ENCODE results near the gene FARS2.

FARS2 gene

DNA sequence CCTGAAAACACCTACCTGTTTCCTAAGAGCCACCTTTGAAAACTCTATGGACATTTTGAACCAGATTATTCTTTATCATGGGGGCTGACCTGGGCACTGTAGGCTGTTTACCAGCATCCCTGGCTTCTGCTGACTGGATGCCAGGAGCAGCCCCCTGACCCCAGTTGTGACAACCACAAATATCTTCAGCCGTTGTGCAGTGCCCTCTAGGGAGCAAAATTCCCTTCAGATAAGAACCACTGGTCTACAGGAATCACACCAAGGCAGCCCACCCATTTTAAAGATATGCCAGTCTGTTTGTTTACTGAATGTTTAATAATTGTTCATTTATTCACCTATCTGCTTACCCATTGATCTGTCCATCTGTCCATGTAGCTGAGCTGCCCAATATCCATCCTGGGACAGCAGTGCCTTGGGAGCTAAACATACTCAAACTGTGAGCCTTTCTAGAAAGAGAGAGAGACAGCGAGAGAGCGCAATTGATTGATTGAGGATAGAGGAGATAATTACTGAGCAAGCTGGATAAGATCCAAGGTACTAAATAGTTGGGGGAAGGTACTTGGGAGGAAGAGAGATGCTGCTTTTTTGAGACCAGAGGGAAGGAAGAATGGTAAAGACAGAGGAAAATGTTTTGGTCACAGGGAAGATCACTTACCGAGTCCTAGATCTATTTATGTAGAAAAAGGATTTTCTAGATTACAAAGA, 468.7 kb downstream of the FARS2 start:
- Histone ChIP-seq H3K36me3 (ENCODE audit: control insufficient read depth, insufficient read depth, low read length) (no peaks in the 10 kb centered on the region), H3K79me2 (ENCODE audit: control insufficient read depth, insufficient read depth, low read length) (no peaks in the 10 kb centered on the region), H4K5ac (ENCODE audit: low read length) (no peak overlapping the region), H3K27me3 (ENCODE audit: insufficient read depth, low read length, poor library complexity) (no peaks in the 10 kb centered on the region), H4K8ac (ENCODE audit: low read depth, low read length) (no peak overlapping the region), H3K4me2 (ENCODE audit: low read length) (no peak overlapping the region), H3K4ac (ENCODE audit: low read depth, low read length) (no peak overlapping the region), H3K79me1 (ENCODE audit: low read length) (no peaks in the 10 kb centered on the region), H3K9ac (ENCODE audit: low read length) (no peak overlapping the region), H3K23ac (ENCODE audit: low read length) (no peak overlapping the region), H3K4me1 (ENCODE audit: control insufficient read depth, low read depth, low read length) (no peaks in the 10 kb centered on the region), H2BK120ac (ENCODE audit: low read depth, low read length) (no peak overlapping the region), H3K4me3 (ENCODE audit: low read length) (no peak overlapping the region), H3K56ac (ENCODE audit: low read length) (no peak overlapping the region), H3K27ac (ENCODE audit: low read depth, low read length) (no peak overlapping the region), H2AK5ac (ENCODE audit: low read length) (no peak overlapping the region), H2BK15ac (replicated peaks; ENCODE audit: low read depth) (no peak overlapping the region), H2BK5ac (ENCODE audit: low read length) (no peak overlapping the region), H3K18ac (ENCODE audit: low read length) (no peak overlapping the region)
- no CpG with 5 or more reads among the region's 4 CpGs for WGBS (ENCODE audit: extremely low coverage, insufficient coverage, low lambda C conversion rate)
- DNase-seq = no peak

DNA sequence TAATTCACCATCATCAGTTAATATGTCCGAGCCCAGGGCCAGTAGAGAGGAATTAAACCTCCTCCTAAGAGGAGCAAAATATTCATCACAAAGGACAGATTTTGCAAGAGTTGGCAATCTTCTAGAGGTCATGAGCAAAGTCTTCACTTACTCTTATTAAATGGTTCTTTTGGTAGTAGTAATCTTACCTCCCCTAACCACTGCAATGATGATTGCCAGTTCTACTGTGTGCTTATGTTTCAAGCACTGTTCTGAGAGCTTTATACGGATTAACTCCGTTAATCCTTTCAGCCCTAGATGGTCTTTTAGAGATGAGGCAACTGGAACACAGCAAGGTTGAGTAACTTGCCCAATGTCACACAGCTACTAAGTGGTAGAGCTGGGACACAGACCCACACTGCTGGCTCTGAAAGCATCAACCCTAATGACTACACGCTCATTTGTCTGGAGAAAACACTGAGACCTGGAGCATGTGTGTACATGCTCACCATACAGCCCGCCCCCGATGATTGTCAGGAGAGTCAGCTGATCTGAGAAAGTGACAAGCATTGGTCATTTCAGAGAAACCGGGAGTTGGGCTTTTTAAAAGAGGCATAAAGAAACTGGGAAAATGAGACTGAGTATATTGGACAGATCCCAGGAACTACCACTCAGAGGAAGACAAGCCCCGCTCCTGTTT, 469.4 kb downstream of the FARS2 start:
- H3K27ac ChIP-seq (ENCODE audit: low read depth, low read length) = no peak overlapping the region
- no peak overlapping the region for H3K4me2 ChIP-seq (ENCODE audit: low read length)
- no peak overlapping the region for H2BK5ac ChIP-seq (ENCODE audit: low read length)
- H3K36me3 ChIP-seq (ENCODE audit: control insufficient read depth, insufficient read depth, low read length) = no peaks in the 10 kb centered on the region
- H3K4ac ChIP-seq (ENCODE audit: low read depth, low read length) = no peak overlapping the region
- no peak overlapping the region for H4K8ac ChIP-seq (ENCODE audit: low read depth, low read length)
- no peaks in the 10 kb centered on the region for H3K27me3 ChIP-seq (ENCODE audit: insufficient read depth, low read length, poor library complexity)
- DNase-seq = no peak
- H3K79me2 ChIP-seq (ENCODE audit: control insufficient read depth, insufficient read depth, low read length) = no peaks in the 10 kb centered on the region
- H2BK120ac ChIP-seq (ENCODE audit: low read depth, low read length) = no peak overlapping the region
- WGBS (ENCODE audit: extremely low coverage, insufficient coverage, low lambda C conversion rate) = no CpG with 5 or more reads among the region's 8 CpGs
- H3K18ac ChIP-seq (ENCODE audit: low read length) = no peak overlapping the region
- H3K4me3 ChIP-seq (ENCODE audit: low read length) = no peak overlapping the region
- H3K9ac ChIP-seq (ENCODE audit: low read length) = no peak overlapping the region
- H3K23ac ChIP-seq (ENCODE audit: low read length) = no peak overlapping the region
- no peak overlapping the region for H2AK5ac ChIP-seq (ENCODE audit: low read length)
- no peak overlapping the region for H3K56ac ChIP-seq (ENCODE audit: low read length)
- H4K5ac ChIP-seq (ENCODE audit: low read length) = no peak overlapping the region
- H3K4me1 ChIP-seq (ENCODE audit: control insufficient read depth, low read depth, low read length) = no peaks in the 10 kb centered on the region
- H3K79me1 ChIP-seq (ENCODE audit: low read length) = no peaks in the 10 kb centered on the region
- H2BK15ac ChIP-seq (replicated peaks; ENCODE audit: low read depth) = no peak overlapping the region

DNA sequence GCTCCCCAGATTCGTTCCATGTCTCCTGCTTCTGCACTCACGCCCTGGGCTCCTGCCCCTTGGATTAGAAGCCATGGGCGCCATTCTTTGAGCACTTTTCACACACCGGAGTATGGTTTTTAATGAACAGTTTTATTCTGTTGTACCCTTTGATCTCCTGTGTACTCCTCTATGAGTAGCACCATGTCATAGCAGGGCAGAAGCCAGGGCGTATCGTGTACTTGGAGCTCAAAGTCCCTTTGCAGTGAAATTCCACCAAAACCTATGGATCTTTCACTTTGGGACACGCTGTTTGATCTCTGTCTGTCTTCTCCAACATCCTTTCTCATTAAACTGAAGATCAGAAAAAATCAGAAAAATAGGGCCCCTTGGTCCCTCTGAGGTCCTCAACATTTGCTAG, 470.1 kb downstream of the FARS2 start:
- no peak overlapping the region for H2BK5ac ChIP-seq (ENCODE audit: low read length)
- H3K27me3 ChIP-seq (ENCODE audit: insufficient read depth, low read length, poor library complexity) = no peaks in the 10 kb centered on the region
- no peak overlapping the region for H4K8ac ChIP-seq (ENCODE audit: low read depth, low read length)
- H3K4me1 ChIP-seq (ENCODE audit: control insufficient read depth, low read depth, low read length) = no peaks in the 10 kb centered on the region
- no peak for DNase-seq
- no peak overlapping the region for H3K56ac ChIP-seq (ENCODE audit: low read length)
- no peak overlapping the region for H3K4ac ChIP-seq (ENCODE audit: low read depth, low read length)
- no peak overlapping the region for H2AK5ac ChIP-seq (ENCODE audit: low read length)
- no peak overlapping the region for H2BK15ac ChIP-seq (replicated peaks; ENCODE audit: low read depth)
- no peak overlapping the region for H2BK120ac ChIP-seq (ENCODE audit: low read depth, low read length)
- H3K23ac ChIP-seq (ENCODE audit: low read length) = no peak overlapping the region
- H3K9ac ChIP-seq (ENCODE audit: low read length) = no peak overlapping the region
- no CpG with 5 or more reads among the region's 7 CpGs for WGBS (ENCODE audit: extremely low coverage, insufficient coverage, low lambda C conversion rate)
- no peaks in the 10 kb centered on the region for H3K36me3 ChIP-seq (ENCODE audit: control insufficient read depth, insufficient read depth, low read length)
- H3K79me1 ChIP-seq (ENCODE audit: low read length) = no peaks in the 10 kb centered on the region
- no peak overlapping the region for H3K18ac ChIP-seq (ENCODE audit: low read length)
- H3K4me2 ChIP-seq (ENCODE audit: low read length) = no peak overlapping the region
- H4K5ac ChIP-seq (ENCODE audit: low read length) = no peak overlapping the region
- H3K27ac ChIP-seq (ENCODE audit: low read depth, low read length) = no peak overlapping the region
- H3K79me2 ChIP-seq (ENCODE audit: control insufficient read depth, insufficient read depth, low read length) = no peaks in the 10 kb centered on the region
- H3K4me3 ChIP-seq (ENCODE audit: low read length) = no peak overlapping the region

DNA sequence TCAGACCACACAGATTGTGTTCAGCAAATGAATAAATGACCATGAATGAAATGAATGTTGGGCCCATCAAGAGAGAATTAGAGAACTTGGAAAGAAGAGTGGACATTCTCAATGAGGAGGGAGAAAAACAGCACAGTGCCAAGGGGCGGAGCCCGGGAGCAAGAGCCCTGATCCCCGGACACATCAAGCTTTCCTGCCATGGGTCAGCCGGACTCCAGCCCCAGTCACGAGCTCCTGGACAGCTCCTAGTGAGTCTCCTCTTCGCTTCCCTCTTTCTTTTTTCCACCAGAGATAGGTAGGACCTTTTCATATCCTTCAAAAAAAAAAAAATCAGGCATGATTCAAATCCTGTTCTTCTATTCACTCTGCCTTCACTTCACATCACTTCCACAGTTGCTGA, 471.2 kb downstream of the FARS2 start:
- DNase-seq = no peak
- H3K56ac ChIP-seq (ENCODE audit: low read length) = no peak overlapping the region
- H3K27me3 ChIP-seq (ENCODE audit: insufficient read depth, low read length, poor library complexity) = no peaks in the 10 kb centered on the region
- no peak overlapping the region for H4K5ac ChIP-seq (ENCODE audit: low read length)
- no peak overlapping the region for H2AK5ac ChIP-seq (ENCODE audit: low read length)
- no peak overlapping the region for H2BK15ac ChIP-seq (replicated peaks; ENCODE audit: low read depth)
- no peaks in the 10 kb centered on the region for H3K79me1 ChIP-seq (ENCODE audit: low read length)
- no peak overlapping the region for H4K8ac ChIP-seq (ENCODE audit: low read depth, low read length)
- no peaks in the 10 kb centered on the region for H3K36me3 ChIP-seq (ENCODE audit: control insufficient read depth, insufficient read depth, low read length)
- no peak overlapping the region for H3K4ac ChIP-seq (ENCODE audit: low read depth, low read length)
- no peak overlapping the region for H3K9ac ChIP-seq (ENCODE audit: low read length)
- no peaks in the 10 kb centered on the region for H3K79me2 ChIP-seq (ENCODE audit: control insufficient read depth, insufficient read depth, low read length)
- H2BK120ac ChIP-seq (ENCODE audit: low read depth, low read length) = no peak overlapping the region
- no peak overlapping the region for H3K18ac ChIP-seq (ENCODE audit: low read length)
- no peak overlapping the region for H3K4me3 ChIP-seq (ENCODE audit: low read length)
- H2BK5ac ChIP-seq (ENCODE audit: low read length) = no peak overlapping the region
- no CpG with 5 or more reads among the region's 6 CpGs for WGBS (ENCODE audit: extremely low coverage, insufficient coverage, low lambda C conversion rate)
- no peak overlapping the region for H3K27ac ChIP-seq (ENCODE audit: low read depth, low read length)
- no peaks in the 10 kb centered on the region for H3K4me1 ChIP-seq (ENCODE audit: control insufficient read depth, low read depth, low read length)
- H3K23ac ChIP-seq (ENCODE audit: low read length) = no peak overlapping the region
- no peak overlapping the region for H3K4me2 ChIP-seq (ENCODE audit: low read length)

DNA sequence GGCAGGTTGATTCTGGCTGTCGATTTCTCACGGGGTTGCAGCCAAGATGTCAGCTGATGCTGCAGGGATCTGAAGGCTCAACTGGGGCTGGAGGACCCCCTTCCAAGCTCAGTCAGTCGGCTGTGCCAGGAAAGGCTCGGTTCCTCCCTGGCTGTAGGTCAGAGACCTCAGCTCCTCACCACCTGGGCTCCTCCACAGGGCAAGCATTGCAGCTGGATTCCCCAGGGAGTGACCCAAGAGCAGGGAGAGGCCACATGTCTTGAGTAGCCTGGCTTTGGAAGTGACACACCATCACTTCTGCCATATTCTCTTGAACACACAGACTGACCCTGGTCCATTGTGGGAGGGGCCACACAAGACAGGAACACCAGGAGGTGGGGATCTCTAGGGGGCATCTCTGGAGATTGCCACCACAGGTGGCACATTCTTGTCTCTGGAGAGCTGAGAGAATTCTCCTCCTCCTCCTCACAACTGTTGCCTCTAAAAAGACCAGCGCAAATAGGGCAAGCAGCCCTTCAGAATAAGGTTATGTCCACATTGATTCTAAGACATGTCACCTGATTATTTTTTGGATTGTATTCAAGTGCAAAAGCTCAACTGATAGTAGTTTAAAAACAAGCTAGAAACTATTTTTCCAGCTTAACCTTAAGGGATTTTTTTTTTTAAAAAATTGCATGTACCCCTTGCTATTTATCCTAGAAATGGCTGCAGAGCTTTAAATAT, 474.9 kb downstream of the FARS2 start:
- Histone ChIP-seq H3K18ac (ENCODE audit: low read length) (no peak overlapping the region), H2BK15ac (replicated peaks; ENCODE audit: low read depth) (no peak overlapping the region), H3K79me2 (ENCODE audit: control insufficient read depth, insufficient read depth, low read length) (no peaks in the 10 kb centered on the region), H3K27ac (ENCODE audit: low read depth, low read length) (no peak overlapping the region), H3K23ac (ENCODE audit: low read length) (no peak overlapping the region), H2BK120ac (ENCODE audit: low read depth, low read length) (no peak overlapping the region), H3K4ac (ENCODE audit: low read depth, low read length) (no peak overlapping the region), H2BK5ac (ENCODE audit: low read length) (no peak overlapping the region), H3K4me1 (ENCODE audit: control insufficient read depth, low read depth, low read length) (no peaks in the 10 kb centered on the region), H3K36me3 (ENCODE audit: control insufficient read depth, insufficient read depth, low read length) (no peaks in the 10 kb centered on the region), H3K27me3 (ENCODE audit: insufficient read depth, low read length, poor library complexity) (no peaks in the 10 kb centered on the region), H3K56ac (ENCODE audit: low read length) (no peak overlapping the region), H3K79me1 (ENCODE audit: low read length) (no peaks in the 10 kb centered on the region), H3K9ac (ENCODE audit: low read length) (no peak overlapping the region), H2AK5ac (ENCODE audit: low read length) (no peak overlapping the region), H4K5ac (ENCODE audit: low read length) (no peak overlapping the region), H3K4me2 (ENCODE audit: low read length) (no peak overlapping the region), H4K8ac (ENCODE audit: low read depth, low read length) (no peak overlapping the region), H3K4me3 (ENCODE audit: low read length) (no peak overlapping the region)
- no CpG with 5 or more reads among the region's 5 CpGs for WGBS (ENCODE audit: extremely low coverage, insufficient coverage, low lambda C conversion rate)
- DNase-seq = no peak

All from mesendoderm (in vitro differentiated cells).